Measurements from ENCODE around the gene RNF213.

DNA sequence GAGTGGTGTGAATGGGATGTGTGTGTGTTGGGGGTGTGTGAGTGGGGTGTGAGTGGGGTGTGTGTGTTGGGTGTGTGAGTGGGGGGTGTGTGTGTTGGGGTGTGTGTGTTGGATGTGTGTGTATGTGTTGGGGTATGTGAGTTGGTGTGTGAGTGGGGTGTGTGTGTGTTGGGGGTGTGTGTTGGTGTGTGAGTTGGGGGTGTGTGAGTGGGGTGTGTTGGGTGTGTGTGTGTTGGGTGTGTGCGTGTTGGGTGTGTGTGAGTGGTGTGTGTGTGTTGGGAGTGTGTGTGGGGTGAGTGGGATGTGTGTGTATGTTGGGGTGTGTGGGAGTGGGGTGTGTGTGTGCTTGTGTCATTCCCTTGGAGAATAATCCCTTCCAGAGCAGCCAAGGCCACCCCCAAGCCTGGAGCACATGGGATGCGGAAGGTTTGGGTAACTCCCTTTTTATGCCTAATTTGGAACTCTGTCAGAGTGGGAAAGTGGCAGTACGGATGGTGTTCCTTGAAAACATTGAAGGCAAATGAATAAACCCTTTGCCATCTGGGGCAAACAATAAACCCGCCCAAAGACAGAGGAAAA lies 14.3 kb downstream of the RNF213 start:
- TF ChIP-seq, protein P1, sequence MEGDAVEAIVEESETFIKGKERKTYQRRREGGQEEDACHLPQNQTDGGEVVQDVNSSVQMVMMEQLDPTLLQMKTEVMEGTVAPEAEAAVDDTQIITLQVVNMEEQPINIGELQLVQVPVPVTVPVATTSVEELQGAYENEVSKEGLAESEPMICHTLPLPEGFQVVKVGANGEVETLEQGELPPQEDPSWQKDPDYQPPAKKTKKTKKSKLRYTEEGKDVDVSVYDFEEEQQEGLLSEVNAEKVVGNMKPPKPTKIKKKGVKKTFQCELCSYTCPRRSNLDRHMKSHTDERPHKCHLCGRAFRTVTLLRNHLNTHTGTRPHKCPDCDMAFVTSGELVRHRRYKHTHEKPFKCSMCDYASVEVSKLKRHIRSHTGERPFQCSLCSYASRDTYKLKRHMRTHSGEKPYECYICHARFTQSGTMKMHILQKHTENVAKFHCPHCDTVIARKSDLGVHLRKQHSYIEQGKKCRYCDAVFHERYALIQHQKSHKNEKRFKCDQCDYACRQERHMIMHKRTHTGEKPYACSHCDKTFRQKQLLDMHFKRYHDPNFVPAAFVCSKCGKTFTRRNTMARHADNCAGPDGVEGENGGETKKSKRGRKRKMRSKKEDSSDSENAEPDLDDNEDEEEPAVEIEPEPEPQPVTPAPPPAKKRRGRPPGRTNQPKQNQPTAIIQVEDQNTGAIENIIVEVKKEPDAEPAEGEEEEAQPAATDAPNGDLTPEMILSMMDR (IDR thresholded peaks at IDR 0.05 in 8 of 11, conservative IDR thresholded peaks at IDR 0.05 in 3 of 11): no peak
- TF ChIP-seq POLR2A (IDR thresholded peaks at IDR 0.05): no peak
